Measurements from ENCODE around the gene FREM2.

DNA sequence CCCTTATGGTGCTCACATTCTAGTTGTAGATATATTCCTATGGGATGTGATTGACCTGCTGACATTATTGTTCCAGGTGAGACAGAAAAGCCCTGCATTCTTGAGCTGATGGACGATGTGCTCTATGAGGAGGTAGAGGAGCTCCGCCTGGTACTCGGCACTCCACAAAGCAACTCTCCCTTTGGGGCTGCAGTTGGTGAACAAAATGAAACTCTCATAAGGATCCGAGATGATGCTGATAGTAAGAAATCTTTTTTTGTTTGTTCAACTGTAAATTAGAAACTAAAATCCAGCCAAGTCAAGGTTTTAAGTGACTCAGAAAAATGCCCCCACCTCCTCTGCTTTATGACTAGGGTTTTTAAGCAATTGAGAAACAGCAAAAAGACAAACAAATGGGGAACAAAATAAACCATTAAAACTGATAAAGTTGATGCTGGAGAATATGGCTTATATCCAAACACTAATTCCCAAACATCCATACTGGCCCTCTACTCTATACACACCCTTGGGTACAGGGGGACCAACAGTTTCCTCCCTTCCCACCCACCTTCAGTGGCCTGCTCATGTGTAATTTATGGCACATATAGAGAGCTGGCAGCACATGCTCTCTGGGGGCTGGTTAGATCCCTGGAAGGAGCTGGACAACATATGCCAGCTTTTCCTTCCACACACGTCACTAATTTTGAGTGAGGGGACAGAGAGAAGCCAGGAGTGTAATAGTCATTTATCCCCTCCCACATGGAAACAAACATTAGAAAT, 164.2 kb downstream of the FREM2 start:
- TF ChIP-seq, protein P1, sequence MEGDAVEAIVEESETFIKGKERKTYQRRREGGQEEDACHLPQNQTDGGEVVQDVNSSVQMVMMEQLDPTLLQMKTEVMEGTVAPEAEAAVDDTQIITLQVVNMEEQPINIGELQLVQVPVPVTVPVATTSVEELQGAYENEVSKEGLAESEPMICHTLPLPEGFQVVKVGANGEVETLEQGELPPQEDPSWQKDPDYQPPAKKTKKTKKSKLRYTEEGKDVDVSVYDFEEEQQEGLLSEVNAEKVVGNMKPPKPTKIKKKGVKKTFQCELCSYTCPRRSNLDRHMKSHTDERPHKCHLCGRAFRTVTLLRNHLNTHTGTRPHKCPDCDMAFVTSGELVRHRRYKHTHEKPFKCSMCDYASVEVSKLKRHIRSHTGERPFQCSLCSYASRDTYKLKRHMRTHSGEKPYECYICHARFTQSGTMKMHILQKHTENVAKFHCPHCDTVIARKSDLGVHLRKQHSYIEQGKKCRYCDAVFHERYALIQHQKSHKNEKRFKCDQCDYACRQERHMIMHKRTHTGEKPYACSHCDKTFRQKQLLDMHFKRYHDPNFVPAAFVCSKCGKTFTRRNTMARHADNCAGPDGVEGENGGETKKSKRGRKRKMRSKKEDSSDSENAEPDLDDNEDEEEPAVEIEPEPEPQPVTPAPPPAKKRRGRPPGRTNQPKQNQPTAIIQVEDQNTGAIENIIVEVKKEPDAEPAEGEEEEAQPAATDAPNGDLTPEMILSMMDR (conservative IDR thresholded peaks at IDR 0.05; ENCODE audit: low read depth, low read length) = no peak
- no peak for TF ChIP-seq EZH2 (IDR thresholded peaks at IDR 0.05; ENCODE audit: borderline replicate concordance, low read depth, low read length, poor library complexity, severe bottlenecking)
